Fibroblast of the aortic adventitia (primary cell): ENCODE results near the gene GLRA2. TPM values are rescaled to one million over a fixed set of nuclear protein-coding genes. Genes with fewer than 3 reads are reported as not detected.

Source experiments
- DNase-seq: peaks from one replicate; pipeline ENCODE4 v3.0.0-alpha.2; 2010; ENCODE audit warnings: low read depth
- H3K4me3 ChIP-seq: 2 replicates; pipeline ENCODE4 v1.5.1; 2011; ENCODE audit warnings: low read depth, mild to moderate bottlenecking, control low read depth, low read length, moderate library complexity
- CTCF ChIP-seq: IDR thresholded peaks from 2 replicates; pipeline ENCODE4 v1.5.1; 2011; ENCODE audit warnings: mild to moderate bottlenecking, low read length, control low read depth, inconsistent platforms; ENCODE audit not compliant: insufficient read depth
- total RNA-seq: library from RNA; depleted of rRNA; stranded (reverse); fragments of >200 nt; gene quantifications from 2 replicates; pipeline ENCODE4 v1.2.3, GENCODE V29; 2012; ENCODE audit warnings: low replicate concordance

GLRA2 gene
- total RNA-seq, 1 donor, result not detected

GRCh38 chrX:14616301-14616700, 87.0 kb downstream of the GLRA2 start:
- DNase-seq, result peak; percentile 14
- H3K4me3 ChIP-seq, result no peak overlapping the region
- no peak for TF ChIP-seq CTCF

- H3K4me3 ChIP-seq, result no peak overlapping the region
- peak; percentile 43 for DNase-seq
- TF ChIP-seq CTCF, result no peak
Measured at GRCh38 chrX:14616836-14617235, 87.5 kb downstream of the GLRA2 start.

GRCh38 chrX:14618177-14618965, 89.0 kb downstream of the GLRA2 start:
- TF ChIP-seq CTCF, result no peak
- no peak for DNase-seq
- no peak overlapping the region for H3K4me3 ChIP-seq

- no peak for TF ChIP-seq CTCF
- no peak overlapping the region for H3K4me3 ChIP-seq
- no peak for DNase-seq
Measured at GRCh38 chrX:14630733-14631132, 101.4 kb downstream of the GLRA2 start.

- no peak for TF ChIP-seq CTCF
- no peak for DNase-seq
- no peak overlapping the region for H3K4me3 ChIP-seq
Measured at GRCh38 chrX:14641681-14642655, 112.6 kb downstream of the GLRA2 start.

GRCh38 chrX:14660970-14661369, 131.6 kb downstream of the GLRA2 start:
- H3K4me3 ChIP-seq, result no peak overlapping the region
- DNase-seq, result no peak
- TF ChIP-seq CTCF, result no peak
